Measurements from ENCODE around the gene IP6K1.
"Not testable (repeated sequence)": the region's sequence is repeated elsewhere in the genome, so short reads cannot be mapped to it uniquely, and the experiment has no call there.

The IP6K1 gene

DNA sequence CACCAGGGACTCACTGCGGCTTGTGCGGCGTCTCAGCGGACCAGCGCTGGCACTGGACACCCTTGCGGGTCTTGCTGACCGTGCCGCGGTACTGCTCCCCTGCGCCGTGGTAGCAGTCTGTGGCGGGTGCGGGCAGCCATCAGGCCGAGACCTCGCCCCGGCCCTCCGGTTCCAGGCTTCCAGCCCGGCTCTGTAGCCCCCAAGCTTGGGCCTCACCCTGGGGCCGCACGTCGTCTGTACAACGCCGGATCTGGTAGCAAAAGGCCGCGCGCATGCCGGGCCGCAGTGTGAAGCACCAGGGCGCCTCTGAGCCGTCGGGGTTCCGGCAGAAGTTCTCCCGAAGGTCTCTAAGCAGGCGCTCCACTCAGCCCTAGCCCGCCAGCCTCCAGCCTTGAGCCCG is 100.5 kb downstream of the IP6K1 start:
- not testable (repeated sequence) for DNase-seq

DNA sequence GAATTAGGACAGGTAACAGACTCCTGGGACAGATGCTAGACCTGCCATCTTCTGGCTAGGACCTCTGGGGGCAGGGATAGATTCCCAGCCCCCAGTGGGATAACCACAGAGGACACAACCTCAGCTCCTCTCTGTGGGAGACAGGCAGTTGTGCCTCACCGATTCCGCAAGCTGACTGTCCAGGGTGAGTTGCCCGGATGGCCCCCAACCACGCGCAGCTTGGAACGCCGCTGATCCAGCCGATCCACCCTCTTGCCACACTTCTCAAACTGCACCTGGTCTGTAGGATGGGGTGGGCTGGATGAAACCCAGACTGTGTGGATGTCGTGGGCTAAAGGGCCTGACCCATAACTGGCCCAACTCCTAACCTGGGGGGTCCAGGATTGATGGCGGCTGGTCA is 101.2 kb downstream of the IP6K1 start:
- not testable (repeated sequence) for DNase-seq

DNA sequence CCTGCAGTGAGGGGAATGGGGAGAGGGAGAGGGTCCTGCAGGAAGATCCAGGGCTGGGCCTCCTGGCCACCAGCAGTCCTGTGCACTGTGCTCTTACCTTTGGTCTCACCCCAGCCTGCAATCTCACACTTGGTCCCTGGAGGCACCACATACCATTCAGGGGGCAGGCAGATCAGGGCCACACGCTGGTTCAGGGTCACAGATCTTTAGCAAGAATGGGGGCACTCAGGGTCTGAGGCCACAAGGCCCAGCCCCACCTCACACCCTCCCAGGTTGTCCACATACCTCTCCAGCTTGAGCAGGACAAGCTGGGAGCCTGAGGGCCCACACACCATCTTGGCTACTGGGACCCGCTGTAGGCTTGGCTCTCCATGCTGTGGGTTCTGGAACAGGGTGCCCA is 101.9 kb downstream of the IP6K1 start:
- not testable (repeated sequence) for DNase-seq

DNA sequence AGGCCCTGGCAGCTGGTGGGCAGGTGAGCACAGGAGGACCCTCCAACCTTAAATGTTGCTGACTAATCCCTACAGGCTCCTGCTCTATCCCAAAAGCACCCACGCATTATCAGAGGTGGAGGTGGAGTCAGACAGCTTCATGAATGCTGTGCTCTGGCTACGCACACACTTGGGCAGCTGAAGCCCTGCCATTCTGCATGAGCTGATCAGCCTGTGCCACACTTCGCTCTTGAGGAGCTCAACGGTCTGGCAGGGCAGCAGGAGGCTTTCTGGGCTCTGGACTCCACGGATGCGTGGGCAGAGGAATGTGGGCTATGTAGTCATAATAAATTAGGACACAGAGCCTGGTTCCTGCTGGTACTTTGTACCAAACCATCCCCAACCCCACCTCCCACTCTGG is 103.2 kb downstream of the IP6K1 start:
- no peak for DNase-seq

DNA sequence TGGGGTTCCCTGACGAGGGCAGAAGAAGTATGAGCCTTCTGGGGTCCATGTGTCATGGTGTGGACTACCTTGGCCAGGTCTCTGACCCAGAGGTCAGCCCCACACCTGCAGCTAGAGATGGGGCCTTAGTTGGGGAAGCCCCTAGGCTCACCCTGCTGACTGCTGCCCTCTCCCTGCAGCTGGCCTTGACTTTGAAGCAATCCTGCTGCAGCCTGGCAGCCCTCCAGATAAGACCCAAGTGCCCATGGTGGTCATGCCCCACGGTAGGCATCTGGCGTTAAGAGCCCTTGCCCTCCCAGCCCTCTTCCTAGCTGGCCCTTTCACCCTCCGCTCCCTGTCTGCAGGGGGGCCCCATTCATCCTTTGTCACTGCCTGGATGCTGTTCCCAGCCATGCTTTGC is 104.8 kb downstream of the IP6K1 start:
- DNase-seq, result no peak

DNA sequence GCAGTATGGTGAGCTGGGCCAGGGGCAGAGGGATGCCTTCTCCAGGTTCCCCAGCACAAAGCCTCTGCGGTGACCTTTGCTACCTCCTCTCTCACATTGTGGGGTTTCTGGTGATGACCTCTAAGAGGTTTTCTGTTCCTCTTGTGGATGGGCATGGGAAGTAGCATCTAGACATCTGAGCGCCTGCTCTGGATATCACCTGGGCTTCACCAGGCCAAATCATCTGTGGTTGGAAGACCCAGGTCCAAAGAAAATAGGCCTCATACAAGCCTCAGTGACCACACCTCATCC is 105.2 kb downstream of the IP6K1 start:
- DNase-seq, result no peak

DNA sequence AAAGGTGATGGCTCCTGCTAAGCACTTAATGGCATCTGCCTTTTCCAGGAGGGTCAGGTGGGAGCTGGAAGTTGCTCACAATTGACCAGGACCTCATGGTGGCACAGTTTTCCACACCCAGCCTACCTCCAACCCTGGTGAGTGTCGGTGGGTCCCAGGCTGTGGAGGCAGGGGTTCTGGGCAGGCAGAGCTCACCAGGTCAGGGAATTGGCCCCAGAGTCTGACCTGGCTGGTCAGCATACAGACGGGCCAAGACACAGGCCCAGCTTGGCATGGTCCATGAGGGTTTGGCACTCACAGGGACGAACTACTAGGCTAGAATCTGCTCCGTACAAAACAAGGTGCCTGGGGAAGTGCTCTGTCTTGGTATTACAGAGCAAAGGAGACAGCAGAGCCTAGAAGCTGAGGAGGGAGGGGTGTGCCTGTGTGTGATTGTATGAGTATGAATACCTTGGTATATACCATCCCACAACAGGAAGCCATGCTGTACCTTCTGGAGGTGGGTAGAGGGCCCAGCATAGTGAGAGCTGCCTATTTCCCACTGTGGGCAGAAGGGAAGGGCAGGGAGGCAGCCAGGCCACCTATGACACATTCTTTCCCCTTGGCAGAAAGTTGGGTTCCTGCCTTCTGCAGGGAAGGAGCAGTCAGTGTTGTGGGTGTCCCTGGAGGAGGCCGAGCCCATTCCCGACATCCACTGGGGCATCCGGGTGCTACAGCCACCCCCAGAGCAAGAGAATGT is 105.7 kb downstream of the IP6K1 start:
- no peak for DNase-seq

DNA sequence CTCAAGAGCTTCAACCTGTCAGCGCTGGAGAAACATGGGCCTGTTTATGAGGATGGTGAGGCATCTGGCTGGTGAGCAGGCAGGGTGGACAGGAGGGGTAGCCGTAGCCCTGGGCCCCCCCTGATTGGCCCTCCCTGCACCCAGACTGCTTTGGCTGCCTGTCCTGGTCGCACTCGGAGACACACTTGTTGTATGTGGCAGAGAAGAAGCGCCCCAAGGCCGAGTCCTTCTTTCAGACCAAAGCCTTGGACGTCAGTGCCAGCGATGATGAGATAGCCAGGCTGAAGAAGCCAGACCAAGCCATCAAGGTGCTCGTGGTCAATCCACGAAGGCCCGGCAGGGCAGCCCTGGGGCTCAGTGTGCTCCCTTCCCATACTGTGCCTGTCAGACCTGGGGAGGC is 110.4 kb downstream of the IP6K1 start:
- DNase-seq, result no peak

DNA sequence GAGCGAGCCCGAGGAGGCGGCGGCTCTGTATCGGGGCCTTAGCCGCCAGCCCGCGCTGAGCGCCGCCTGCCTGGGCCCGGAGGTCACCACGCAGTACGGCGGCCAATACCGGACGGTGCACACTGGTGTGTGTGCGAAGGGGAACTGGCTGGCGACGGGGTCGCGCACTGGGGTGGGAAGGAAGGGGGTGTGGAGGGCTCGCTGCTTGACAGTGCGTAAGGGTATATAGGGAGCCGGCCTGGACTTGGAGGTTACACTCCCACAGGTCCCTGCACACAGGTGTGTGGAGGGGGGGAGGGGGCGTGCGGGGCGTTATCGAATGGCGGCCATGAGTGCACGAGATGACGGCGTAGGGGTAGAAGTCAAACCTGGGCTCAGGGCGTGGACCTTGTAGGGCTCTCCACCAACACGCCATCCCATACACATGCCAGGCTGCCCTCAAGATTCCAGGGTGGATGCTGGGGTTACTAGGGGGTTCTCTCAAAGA is 111.8 kb downstream of the IP6K1 start:
- no peak for DNase-seq
